ENCODE data around the gene MAPK10. TPM values are rescaled to one million over a fixed set of nuclear protein-coding genes. Genes with fewer than 3 reads are reported as not detected.

Gene MAPK10
- total and polyA plus RNA-seq, 4 donors, result 0.82 to 3.6 (median 2.3) TPM

GRCh38 chr4:85953651-85954018 lies 406.2 kb downstream of the MAPK10 start:
- no peaks in the 10 kb centered on the region for H3K9me3 ChIP-seq (ENCODE audit: control insufficient read depth in 4 of 4, low read length in 3 of 4)
- H3K9ac ChIP-seq (ENCODE audit: low read depth in 1 of 2, low read length in 2 of 2), result no peak overlapping the region
- 94% methylated on average over 3 of the region's 3 CpGs for WGBS
- no peak for DNase-seq (ENCODE audit: low spot score)
- H3K4me3 ChIP-seq (ENCODE audit: low read depth in 1 of 3, low read length in 3 of 3), result no peak overlapping the region
- TF ChIP-seq YY1 (IDR thresholded peaks at IDR 0.05) (no peak), EGR1 (IDR thresholded peaks at IDR 0.05; ENCODE audit: low read depth in 2 of 2) (no peak), GABPA (IDR thresholded peaks at IDR 0.05 in 1 of 2, conservative IDR thresholded peaks at IDR 0.05 in 1 of 2) (no peak), FOXA2 (IDR thresholded peaks at IDR 0.05) (no peak), MAX (IDR thresholded peaks at IDR 0.05) (no peak), HNF4A (conservative IDR thresholded peaks at IDR 0.05) (no peak), FOXA1 (IDR thresholded peaks at IDR 0.05) (no peak), REST (IDR thresholded peaks at IDR 0.05) (no peak)
- TF ChIP-seq, protein P1, sequence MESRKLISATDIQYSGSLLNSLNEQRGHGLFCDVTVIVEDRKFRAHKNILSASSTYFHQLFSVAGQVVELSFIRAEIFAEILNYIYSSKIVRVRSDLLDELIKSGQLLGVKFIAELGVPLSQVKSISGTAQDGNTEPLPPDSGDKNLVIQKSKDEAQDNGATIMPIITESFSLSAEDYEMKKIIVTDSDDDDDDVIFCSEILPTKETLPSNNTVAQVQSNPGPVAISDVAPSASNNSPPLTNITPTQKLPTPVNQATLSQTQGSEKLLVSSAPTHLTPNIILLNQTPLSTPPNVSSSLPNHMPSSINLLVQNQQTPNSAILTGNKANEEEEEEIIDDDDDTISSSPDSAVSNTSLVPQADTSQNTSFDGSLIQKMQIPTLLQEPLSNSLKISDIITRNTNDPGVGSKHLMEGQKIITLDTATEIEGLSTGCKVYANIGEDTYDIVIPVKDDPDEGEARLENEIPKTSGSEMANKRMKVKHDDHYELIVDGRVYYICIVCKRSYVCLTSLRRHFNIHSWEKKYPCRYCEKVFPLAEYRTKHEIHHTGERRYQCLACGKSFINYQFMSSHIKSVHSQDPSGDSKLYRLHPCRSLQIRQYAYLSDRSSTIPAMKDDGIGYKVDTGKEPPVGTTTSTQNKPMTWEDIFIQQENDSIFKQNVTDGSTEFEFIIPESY (IDR thresholded peaks at IDR 0.05), result no peak
- H3K27ac ChIP-seq (ENCODE audit: low read depth in 1 of 2, low read length in 2 of 2), result no peak overlapping the region
- H3K4me1 ChIP-seq (ENCODE audit: control insufficient read depth in 4 of 4, insufficient read depth in 4 of 4, low read length in 3 of 4), result no peaks in the 10 kb centered on the region
- H3K36me3 ChIP-seq (ENCODE audit: control insufficient read depth in 4 of 4, insufficient read depth in 3 of 4, low read depth in 1 of 4, low read length in 3 of 4), result peaks cover 0 to 4% (median 0%) of the 10 kb centered on the region in 4 donors
- H3K27me3 ChIP-seq (ENCODE audit: control insufficient read depth in 4 of 4, insufficient read depth in 4 of 4, low read length in 3 of 4), result no peaks in the 10 kb centered on the region

GRCh38 chr4:85952972-85953650 lies 406.7 kb downstream of the MAPK10 start:
- H3K4me1 ChIP-seq (ENCODE audit: control insufficient read depth in 4 of 4, insufficient read depth in 4 of 4, low read length in 3 of 4), result no peaks in the 10 kb centered on the region
- no peaks in the 10 kb centered on the region for H3K9me3 ChIP-seq (ENCODE audit: control insufficient read depth in 4 of 4, low read length in 3 of 4)
- H3K9ac ChIP-seq (ENCODE audit: low read depth in 1 of 2, low read length in 2 of 2), result no peak overlapping the region
- H3K27me3 ChIP-seq (ENCODE audit: control insufficient read depth in 4 of 4, insufficient read depth in 4 of 4, low read length in 3 of 4), result no peaks in the 10 kb centered on the region
- H3K36me3 ChIP-seq (ENCODE audit: control insufficient read depth in 4 of 4, insufficient read depth in 3 of 4, low read depth in 1 of 4, low read length in 3 of 4), result peaks cover 0 to 4% (median 0%) of the 10 kb centered on the region in 4 donors
- no peak for DNase-seq (ENCODE audit: low spot score)
- no peak overlapping the region for H3K4me3 ChIP-seq (ENCODE audit: low read depth in 1 of 3, low read length in 3 of 3)
- no peak overlapping the region for H3K27ac ChIP-seq (ENCODE audit: low read depth in 1 of 2, low read length in 2 of 2)
- TF ChIP-seq, protein P2, sequence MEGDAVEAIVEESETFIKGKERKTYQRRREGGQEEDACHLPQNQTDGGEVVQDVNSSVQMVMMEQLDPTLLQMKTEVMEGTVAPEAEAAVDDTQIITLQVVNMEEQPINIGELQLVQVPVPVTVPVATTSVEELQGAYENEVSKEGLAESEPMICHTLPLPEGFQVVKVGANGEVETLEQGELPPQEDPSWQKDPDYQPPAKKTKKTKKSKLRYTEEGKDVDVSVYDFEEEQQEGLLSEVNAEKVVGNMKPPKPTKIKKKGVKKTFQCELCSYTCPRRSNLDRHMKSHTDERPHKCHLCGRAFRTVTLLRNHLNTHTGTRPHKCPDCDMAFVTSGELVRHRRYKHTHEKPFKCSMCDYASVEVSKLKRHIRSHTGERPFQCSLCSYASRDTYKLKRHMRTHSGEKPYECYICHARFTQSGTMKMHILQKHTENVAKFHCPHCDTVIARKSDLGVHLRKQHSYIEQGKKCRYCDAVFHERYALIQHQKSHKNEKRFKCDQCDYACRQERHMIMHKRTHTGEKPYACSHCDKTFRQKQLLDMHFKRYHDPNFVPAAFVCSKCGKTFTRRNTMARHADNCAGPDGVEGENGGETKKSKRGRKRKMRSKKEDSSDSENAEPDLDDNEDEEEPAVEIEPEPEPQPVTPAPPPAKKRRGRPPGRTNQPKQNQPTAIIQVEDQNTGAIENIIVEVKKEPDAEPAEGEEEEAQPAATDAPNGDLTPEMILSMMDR (IDR thresholded peaks at IDR 0.05; ENCODE audit: low read depth, low read length, missing input control), result no peak
- TF ChIP-seq RAD21 (IDR thresholded peaks at IDR 0.05), result no peak
- 91% methylated on average over 3 of the region's 3 CpGs for WGBS

Measured in liver (tissue), 9 donors.